HG03097 (cell line): ENCODE data around the gene AP2A1.
"Not testable (repeated sequence)": the region's sequence is repeated elsewhere in the genome, so short reads cannot be mapped to it uniquely, and the experiment has no call there.

Source experiments
- ATAC-seq: cut with Tn5 transposase; IDR thresholded peaks from one replicate; pipeline ENCODE4 v1.9.1; 2021; ENCODE audit not compliant: unreplicated experiment, low FRiP score

The AP2A1 gene

DNA sequence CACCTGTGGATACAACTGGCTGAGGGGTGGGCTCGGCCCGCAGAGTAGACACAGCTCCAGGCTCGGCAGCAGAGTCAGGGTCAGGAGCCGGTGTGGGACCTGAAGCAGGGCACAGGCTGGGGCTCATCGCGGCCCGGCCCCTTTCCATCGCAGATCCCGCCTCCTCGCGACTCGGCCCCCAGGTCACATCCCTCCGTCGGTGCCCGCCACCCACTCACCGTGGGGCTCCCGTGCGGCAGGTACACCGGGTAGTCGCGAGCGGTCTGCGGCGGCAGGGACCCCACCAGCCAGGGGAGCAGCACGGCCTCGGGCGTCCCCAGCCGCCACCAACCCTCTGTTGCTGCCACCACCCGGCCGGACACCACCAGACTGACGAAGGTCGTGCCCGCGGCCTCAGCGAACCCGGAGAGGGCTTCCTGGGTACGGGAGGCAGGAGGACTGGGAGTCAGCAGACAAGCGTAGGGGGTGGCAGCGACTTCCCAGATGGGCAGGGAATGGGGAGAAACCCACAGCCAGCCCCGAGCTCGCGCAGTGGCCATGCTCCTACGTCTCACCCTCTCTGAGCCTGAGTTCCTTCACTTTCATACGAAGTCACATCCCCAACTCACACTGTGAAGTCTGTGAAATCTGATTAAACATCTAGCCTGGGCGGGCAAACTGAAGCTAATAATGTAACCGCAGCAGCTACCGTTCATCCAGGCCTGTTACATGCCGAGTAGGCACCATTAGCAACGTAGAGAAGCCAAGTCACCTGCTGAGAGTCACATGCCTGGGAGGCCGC is 42.5 kb downstream of the AP2A1 start:
- ATAC-seq, result no peak

DNA sequence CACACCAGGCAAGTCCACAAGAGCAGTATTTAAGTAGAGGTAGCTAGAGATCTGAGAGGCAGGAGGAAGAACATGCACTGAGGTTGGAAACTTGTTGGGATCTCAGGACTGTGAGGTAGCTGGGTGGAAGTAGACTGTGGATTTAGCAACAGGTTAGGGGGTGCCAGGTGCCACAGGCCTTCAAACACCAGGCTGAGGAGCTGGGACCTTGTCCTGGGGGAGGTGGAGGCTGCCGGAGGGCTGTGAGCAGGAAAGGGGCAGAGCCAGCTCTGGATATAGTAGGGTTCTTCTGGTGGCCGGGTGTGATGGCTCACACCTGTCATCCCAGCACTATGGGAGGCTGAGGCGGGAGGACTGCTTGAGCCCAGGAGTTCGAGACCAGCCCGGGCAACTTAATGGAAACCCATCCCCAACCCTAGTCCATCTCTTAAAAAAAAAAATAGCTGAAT is 43.2 kb downstream of the AP2A1 start:
- ATAC-seq, result no peak

DNA sequence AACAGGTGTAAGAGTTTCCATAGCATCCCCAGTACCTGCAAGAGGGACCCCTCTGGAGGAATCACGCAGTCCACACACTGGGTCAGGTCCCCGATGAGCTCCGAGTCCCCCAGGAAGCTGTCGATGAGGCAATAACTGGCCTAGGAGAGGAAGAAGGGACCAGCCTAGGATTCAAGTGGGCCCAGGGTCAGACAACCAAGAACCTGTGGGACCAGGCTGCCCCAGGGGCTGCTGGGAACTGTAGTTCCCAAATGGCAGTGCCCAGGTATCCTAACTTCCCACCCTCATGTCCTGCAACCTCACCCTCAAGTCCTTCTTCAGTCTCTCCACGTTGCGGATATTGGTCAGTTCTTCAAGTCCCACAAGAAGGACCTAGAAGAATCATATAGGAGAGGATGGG is 44.5 kb downstream of the AP2A1 start:
- ATAC-seq, result no peak

DNA sequence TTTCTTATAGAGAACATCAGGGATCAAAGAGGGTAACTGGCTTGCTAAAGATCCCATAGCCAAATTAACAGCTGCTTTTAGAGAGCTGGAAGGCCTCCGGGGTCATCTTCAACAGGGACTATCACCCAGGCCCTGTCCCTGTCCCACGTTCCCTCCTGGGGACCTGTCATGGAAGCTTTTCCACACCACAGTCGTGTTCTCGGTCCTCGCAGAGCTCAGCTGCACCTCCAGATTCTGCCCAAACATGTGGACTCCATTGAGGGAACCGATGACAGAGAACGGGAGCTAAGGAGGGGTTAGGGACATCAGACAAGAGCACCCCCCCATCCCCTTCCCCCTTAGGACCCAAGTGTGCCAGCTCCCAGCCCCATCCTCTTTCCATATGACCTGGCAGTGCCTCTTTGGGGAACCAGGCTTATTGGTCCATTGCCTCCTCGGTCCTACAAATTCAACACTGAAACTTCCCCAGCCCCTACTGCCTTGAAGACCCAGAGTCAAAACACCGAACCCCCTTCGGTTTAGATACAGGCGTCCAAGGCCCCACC is 45.7 kb downstream of the AP2A1 start:
- ATAC-seq, result no peak

DNA sequence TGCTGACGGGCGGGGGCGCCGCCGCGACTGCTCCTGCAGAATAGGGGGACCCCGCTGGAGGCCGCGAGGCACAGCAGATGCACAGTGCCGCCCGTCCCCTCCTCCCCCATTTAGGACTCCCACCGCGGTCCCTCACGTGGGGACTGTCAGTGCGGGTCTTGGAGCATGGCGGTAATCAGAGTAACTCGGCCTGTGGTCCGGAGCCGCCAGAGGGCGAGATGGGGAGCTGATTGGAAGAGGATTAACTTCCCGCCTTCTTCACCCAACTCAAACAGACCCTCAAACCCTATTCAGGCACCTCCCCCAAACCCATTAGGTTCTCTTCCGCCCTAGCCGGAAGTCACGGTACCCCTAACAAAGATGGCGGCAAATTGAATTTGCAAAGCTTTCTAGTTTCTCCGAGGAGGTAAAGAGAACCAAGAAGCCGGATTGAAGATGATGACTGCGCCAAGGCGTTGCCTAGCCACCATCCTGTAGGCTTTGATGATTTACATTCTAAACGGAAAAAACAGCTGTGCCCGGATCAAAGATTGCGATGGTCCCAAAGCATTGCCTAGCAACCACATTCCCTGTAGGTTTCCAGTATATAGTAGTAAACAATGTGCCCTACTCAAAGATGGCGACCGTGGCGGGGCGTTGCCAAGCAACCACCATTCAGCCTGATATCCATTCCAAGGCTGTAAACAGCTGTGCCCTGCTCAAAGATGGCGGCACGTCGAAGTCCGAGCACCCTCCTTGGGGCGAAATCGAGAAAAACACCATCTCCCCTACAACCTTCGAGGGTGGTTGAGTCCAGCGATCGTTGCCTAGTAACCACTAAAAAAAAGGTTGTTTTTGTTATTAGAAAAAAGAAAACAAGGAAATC is 46.4 kb downstream of the AP2A1 start, which contains the start of gene FUZ:
FUZ (minus strand) TSS at position 296 of the 865 bp plus-strand sequence; CDS start at position 110, 186 bp downstream.
- no peak for ATAC-seq

DNA sequence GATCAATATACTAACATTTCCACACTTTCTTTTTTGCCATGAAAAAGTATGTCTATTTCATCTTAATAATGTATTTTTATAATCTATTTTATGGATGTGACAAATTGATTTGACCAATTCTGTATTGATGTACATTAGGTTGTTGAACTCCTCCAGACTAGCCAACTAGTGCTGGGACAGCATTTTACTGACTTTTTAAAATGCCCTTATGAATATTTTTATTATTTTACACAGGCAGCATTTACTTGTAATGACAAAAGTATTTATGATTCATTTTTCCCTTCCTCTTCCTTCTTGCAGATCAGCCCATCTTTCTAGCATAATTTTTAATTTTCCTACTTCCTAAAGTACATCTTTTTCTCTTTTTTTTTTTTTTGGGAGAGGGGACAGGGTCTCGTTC is 47.2 kb downstream of the AP2A1 start:
- ATAC-seq, result no peak

DNA sequence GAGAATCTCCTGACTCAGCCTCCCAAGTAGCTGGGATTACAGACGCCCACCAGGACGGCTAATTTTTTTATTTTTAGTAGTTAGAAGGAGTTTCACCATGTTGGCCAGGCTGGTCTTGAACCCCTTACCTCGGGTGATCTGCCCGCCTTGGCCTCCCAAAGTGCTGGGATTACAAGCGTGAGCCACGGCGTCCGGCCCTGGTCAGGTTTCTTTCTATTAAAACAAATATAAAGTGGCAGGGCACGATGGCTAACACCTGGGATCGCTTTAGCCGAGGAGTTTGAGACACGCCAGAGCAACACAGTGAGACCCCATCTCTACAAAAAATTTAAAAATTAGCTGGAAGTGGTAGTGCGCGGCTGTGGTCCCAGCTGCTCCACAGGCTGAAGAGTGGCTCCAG is 49.8 kb downstream of the AP2A1 start:
- no peak for ATAC-seq

DNA sequence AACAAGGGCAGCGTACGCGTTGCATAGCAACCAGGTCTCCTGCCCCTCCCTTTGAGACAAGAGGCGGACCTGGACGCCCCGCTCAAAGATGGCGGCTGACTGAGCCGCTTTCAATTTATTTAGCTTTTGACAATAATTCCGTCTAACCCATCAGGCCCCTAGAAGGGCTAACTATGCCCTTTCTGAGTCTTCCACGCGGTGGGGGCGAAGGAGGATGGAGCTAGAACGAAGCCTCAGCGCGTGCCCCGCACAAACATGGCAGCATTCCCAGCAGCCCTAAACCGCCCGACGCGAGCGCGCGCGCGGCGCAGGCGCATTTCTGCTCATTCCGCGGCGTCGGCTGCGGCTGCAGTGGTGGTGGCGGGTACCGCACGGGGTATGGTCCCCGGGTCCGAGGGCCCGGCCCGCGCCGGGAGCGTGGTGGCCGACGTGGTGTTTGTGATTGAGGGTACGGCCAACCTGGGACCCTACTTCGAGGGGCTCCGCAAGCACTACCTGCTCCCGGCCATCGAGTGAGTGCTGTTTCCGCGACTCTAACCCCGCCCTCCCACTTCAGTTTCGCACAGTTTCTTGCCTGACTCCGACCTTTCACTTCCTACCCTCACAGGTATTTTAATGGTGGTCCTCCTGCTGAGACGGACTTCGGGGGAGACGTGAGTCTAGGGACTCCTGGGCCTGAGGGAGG is 51.3 kb downstream of the AP2A1 start, which contains the start of gene MED25:
MED25 (plus strand) TSS at position 326 of the 685 bp plus-strand sequence; CDS start at position 379, 53 bp downstream.
- ATAC-seq, result peak; percentile 77

DNA sequence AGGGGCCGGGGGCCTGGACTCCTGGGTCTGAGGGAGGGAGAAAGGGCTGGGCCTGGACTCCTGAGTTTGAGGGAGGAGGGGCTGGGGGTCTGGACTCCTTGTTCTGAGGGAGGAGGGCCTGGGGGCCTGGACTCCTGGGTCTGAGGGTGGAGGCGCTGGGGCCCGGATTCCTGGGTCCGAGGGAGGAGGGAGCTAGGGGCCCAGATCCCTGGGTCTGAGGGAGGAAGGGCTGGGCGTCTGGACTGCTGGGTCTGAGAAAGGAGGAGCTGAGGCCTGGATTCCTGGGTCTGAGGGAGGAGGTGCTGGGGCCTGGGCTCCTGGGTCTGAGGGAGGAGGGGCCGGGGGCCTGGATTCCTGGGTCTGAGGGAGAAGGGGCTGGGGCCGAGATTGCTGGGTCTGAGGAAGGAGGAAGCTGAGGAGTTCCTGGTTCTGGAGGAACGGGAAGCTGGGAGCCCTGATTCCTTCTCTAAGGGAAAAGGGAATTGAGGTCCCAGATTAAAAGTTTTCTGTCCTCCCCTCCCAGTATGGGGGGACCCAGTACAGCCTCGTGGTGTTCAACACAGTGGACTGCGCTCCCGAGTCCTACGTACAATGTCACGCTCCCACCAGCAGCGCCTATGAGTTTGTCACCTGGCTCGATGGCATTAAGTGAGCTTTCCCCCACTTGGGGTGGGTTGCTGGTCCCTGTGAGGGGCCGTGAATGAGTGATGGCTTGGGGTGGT is 52.0 kb downstream of the AP2A1 start:
- no peak for ATAC-seq

DNA sequence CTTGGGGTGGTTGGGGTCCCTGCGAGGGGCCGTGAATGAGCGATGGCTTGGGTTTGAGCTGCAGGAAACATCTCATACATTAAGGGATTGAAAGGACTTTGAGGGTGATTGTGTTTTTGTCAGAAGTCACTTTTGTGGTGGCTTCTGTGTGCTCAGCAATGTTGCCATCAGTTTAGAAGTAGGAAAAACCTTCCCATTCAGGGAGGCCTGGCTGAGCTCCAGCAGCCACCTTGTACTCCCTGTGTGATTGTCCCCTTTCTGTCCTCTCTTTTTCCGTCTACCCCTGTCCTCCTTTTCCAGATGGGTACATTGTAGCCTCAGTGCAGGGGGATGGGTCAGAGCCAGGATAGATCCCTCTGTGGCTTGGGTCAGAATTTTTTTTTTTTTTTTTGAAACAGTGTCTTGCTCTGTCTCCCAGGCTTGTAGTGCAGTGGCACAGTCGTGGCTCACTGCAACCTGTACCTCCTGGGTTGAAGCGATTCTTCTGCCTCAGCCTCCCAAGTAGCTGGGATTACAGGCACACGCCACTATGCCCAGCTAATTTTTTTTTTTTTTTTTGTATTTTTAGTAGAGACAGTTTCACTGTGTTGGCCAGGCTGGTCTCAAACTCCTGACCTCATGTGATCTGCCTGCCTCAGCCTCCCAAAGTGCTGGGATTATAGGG is 52.8 kb downstream of the AP2A1 start:
- not testable (repeated sequence) for ATAC-seq

DNA sequence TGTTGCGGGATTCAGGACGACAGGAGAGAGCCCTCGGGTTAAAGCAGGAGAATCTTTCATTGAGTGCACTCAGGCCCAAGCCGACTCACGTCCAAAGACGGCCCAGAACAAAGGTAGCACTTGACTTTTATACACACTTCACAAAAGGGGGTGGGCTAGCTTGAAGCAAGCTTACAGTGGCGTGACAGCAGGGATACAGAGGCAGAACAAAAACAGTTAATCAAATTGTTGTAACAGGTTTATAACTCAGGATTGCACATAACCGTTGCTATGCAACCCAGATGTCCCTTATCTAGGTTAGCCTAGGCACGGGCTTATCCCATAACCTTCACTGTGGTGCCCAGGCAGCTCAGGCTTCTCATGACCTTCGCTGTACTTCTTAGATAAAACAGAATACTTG is 53.3 kb downstream of the AP2A1 start:
- ATAC-seq, result no peak

DNA sequence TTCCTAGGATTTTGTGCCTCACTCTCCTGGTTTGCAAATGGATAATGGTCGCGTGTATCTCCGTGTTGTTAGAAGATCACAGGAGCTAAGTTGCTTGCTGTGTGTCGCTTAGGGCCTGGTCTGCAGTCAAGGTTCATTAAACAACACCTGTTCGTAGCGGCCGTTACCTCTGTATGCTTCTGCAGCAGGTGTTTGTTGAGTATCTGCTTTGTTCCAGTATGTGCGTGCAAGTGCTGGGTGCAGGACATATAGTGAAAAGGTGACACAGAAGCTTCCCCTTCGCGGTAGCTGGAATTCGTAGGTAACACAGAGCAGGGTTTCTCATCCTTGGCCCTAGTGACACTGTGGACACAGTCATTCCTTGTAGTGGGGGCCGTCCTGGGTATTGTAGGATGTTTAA is 56.7 kb downstream of the AP2A1 start:
- ATAC-seq, result no peak

DNA sequence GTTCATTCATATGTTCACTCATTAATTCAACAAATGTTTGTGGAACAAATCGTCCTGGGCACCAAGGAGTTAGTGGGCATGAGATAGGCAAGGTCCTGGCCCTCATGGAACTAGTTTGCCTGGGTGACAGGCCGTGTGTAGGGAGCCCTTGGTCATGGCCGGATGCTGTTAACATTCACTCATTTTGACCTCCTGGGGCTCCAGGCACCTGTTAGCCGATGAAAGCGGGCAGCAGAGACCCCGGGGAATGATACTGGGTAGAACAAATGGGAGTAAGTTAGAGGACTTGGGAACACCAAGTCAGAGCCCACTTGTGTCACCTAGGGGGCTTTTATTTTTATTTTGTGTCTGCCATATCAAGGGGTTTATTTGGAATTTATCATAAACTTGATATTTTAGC is 57.9 kb downstream of the AP2A1 start:
- no peak for ATAC-seq

DNA sequence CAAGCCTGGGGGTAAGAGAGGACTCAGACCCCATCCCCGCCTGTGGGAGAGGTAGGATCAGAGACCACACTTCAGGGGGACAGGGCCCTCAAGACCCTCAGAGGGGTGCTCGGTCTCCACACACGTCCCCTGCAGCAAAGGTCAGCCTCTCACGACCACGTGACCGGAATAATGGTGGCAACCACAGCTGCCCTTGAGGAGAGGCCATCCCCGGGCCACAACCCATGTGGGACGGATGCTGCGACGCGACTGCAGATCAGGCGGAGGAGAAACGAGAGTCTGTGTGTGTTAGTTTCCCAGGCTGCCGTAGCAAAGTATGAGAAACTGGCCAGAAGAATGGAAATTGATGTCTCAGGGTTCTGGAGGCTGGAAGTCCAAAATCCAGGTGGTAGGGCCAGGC is 60.2 kb downstream of the AP2A1 start:
- no peak for ATAC-seq

DNA sequence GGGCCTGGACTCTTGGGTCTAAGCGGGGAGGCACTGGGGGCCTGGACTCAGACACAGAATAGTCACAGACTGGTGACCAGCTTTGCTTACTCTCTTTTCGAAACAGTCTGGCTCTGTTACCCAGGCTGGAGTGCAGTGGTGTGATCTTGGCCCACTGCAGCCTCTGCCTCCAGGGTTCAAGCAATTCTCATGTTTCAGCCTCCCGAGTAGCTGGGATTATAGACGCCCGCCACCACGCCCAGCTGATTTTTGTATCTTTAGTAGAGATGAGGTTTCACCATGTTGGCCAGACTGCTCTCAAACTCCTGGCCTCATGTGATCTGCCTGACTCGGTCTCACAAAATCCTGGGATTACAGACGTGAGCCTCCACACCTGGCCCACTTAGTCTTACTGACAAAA is 62.4 kb downstream of the AP2A1 start:
- no peak for ATAC-seq

DNA sequence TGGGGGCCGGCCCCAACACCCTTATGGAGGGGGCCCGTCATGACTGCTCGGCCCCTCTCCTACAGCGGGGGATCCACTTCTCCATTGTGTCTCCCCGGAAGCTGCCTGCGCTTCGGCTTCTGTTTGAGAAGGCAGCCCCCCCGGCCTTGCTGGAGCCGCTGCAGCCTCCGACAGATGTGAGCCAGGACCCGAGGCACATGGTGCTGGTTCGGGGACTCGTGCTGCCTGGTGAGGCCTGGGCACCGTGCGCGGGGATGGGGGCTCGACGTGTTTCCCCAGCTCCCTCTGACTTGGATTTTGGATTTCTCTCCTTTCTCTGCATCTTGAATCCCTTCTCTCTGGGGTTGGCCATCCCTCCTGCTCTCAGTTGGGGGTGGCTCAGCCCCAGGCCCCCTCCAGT is 62.9 kb downstream of the AP2A1 start:
- no peak for ATAC-seq

DNA sequence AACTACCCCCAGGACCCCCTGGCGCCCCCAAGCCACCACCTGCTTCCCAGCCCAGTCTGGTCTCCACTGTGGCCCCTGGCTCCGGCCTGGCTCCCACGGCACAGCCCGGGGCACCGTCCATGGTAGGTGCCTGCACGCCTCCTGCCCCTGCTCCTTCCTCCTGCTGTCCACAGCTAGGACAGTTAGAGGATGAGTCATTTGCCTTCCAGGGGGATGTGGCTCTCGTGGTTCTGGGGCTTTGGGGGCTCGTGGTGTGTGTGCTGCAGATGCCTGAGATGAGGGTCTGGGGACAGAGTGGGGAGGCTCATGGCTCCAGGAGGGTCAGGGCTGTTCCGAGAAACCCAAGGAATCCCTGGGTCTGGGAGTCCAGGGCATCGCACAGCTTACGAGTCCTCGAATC is 64.0 kb downstream of the AP2A1 start:
- no peak for ATAC-seq

DNA sequence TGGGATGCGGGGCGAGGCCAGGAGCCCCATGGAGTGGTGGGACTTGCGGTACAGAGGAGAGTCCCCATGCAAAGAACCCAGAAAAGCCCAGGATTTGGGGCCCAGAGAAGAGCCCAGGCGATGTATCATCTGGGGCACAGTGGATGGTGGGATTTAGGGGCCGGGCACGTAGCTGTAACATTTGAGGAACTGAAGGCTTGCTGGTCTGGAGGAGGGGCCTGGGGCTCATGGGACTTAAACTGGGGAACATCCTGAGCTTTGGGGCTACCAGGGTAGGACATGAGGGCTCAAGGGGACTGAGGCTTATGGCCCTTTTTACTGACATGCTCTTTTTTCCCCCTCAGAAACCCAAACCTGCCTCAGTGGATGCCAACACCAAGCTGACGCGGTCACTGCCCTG is 64.8 kb downstream of the AP2A1 start:
- ATAC-seq, result no peak

DNA sequence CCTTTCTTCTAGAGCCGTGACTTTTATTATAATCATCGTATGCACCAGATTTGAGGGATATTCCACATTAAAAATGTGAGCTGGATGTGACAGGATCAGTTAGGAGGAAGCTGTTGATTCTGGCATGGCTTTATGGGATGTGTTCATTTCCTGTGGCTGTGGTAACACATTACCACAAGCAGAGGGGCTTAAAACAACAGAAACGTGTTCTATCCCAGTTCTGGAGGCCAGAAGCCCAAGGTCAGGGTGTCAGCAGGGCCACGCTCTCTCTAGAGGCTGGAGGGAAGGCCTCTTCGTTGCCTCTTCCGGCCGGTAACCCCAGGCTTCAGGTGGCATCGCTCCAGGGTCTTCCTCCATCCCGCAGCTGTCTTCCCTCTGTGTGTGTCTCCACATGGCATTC is 65.8 kb downstream of the AP2A1 start:
- ATAC-seq, result no peak

DNA sequence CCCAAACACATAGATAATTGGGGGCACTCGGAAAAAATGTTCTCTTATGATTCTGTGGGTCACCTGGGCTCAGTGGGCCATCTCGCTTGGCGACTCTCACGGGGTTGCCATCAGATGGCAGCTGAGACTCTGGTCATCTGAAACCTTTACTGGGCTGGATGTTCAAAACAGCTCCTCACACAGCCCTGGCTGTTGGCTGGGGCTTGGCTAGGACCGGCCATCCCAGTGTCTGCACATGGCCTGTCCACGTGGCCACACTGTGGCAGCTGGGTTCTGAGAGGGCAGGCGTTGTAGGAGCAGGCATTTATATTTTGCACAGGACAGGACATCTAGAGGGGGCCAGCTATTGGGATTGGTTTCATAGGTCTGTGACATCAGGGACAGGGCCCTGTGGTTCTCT is 66.8 kb downstream of the AP2A1 start:
- ATAC-seq, result no peak
